Fibroblast of lung (primary cell): ENCODE measurements around the gene C4orf50.

ENCODE experiments used
- EZH2 ChIP-seq: IDR thresholded peaks from 2 replicates; pipeline ENCODE4 v1.5.1; 2012; ENCODE audit warnings: low read length, control low read depth, mild to moderate bottlenecking; ENCODE audit errors: missing control alignments
- TF ChIP-seq, protein P1 (sequence below), 2 donors: IDR thresholded peaks in 1 of 2; conservative IDR thresholded peaks in 1 of 2; 1 replicate in 1 of 2; 2 replicates in 1 of 2; pipeline ENCODE4 v1.5.1; 2011 to 2012; ENCODE audit warnings: low read length in 2 of 2, control low read depth in 1 of 2, inconsistent platforms in 1 of 2, low read depth in 1 of 2, mild to moderate bottlenecking in 1 of 2

DNA sequence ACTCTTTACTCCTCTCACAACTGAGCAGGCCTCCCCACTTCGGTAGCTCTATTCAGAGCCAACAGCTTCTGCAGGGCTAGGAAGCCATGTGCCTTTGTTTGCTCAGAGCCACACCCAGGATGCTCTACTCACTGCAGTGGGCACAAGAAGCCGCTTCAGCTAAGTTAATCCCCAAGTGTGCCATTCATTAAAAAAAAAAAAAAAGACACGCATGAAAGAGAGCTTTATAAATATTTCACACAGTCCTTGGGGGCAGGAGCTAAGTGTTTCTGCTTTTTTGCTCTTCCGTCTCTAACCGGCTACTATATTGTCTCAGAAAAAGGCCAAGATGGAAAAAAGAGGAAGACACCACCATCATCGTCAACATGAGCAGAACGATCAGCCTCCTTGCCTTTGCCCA lies 133.4 kb downstream of the C4orf50 start:
- TF ChIP-seq, protein P1, sequence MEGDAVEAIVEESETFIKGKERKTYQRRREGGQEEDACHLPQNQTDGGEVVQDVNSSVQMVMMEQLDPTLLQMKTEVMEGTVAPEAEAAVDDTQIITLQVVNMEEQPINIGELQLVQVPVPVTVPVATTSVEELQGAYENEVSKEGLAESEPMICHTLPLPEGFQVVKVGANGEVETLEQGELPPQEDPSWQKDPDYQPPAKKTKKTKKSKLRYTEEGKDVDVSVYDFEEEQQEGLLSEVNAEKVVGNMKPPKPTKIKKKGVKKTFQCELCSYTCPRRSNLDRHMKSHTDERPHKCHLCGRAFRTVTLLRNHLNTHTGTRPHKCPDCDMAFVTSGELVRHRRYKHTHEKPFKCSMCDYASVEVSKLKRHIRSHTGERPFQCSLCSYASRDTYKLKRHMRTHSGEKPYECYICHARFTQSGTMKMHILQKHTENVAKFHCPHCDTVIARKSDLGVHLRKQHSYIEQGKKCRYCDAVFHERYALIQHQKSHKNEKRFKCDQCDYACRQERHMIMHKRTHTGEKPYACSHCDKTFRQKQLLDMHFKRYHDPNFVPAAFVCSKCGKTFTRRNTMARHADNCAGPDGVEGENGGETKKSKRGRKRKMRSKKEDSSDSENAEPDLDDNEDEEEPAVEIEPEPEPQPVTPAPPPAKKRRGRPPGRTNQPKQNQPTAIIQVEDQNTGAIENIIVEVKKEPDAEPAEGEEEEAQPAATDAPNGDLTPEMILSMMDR (conservative IDR thresholded peaks at IDR 0.05 in 1 of 2, IDR thresholded peaks at IDR 0.05 in 1 of 2; ENCODE audit: low read depth in 1 of 2, low read length in 2 of 2), result no peak
- no peak for TF ChIP-seq EZH2
